ENCODE data around the gene RPL18A. TPM values are rescaled to one million over a fixed set of nuclear protein-coding genes. Genes with fewer than 3 reads are reported as not detected.

RPL18A gene
- polyA plus RNA-seq, 1 of the 3 experiments (the other 2 are of a cell fraction), result 2,695 TPM

- TF ChIP-seq ZBTB33 (IDR thresholded peaks at IDR 0.05; ENCODE audit: borderline replicate concordance, low read depth) (no peak), PBX3 (IDR thresholded peaks at IDR 0.05) (peak; percentile 100), EZH2phosphoT487 (IDR thresholded peaks at IDR 0.05; ENCODE audit: borderline replicate concordance, low read depth) (no peak), RCOR1 (IDR thresholded peaks at IDR 0.05; ENCODE audit: low read length) (0 out of 2 replicates have a peak, but pooled peaks have one; percentile 7), RAD21 (IDR thresholded peaks at IDR 0.05; ENCODE audit: low read length) (peak; percentile 64), JUND (IDR thresholded peaks at IDR 0.05) (no peak), MXI1 (IDR thresholded peaks at IDR 0.05; ENCODE audit: low read depth, low read length) (peak; percentile 80), EP300 (IDR thresholded peaks at IDR 0.05; ENCODE audit: borderline replicate concordance in 1 of 2, low read depth in 1 of 2, low read length in 1 of 2) (no peak), IRF3 (IDR thresholded peaks at IDR 0.05; ENCODE audit: low read depth, low read length) (peak; percentile 88), SMC3 (IDR thresholded peaks at IDR 0.05; ENCODE audit: low read depth, low read length) (peak; percentile 73), FOXJ3 (CRISPR knock-in tag; IDR thresholded peaks at IDR 0.05) (no peak)
Measured at GRCh38 chr19:17859533-17860330, at the start of gene RPL18A (continued).

GRCh38 chr19:17811103-17811502 lies 48.6 kb upstream of the RPL18A start:
- Histone ChIP-seq H3K9ac (no peak overlapping the region), H3K9me3 (no peaks in the 10 kb centered on the region), H3F3A (replicated peaks; ENCODE audit: insufficient read depth) (no peaks in the 10 kb centered on the region), H3K4me3 (ENCODE audit: low read depth in 2 of 2, low read length in 1 of 2) (no peak overlapping the region), H3K27me3 (ENCODE audit: insufficient read depth) (no peaks in the 10 kb centered on the region), H3K9me2 (no peaks in the 10 kb centered on the region), H3K36me3 (replicated peaks in 1 of 2; ENCODE audit: control insufficient read depth in 1 of 2, insufficient read depth in 2 of 2, low read length in 1 of 2) (no peaks in the 10 kb centered on the region), H3K27ac (ENCODE audit: low read depth in 2 of 2, low read length in 1 of 2) (no peak overlapping the region), H4K20me1 (ENCODE audit: insufficient read depth) (no peaks in the 10 kb centered on the region), H2AFZ (ENCODE audit: low read depth) (no peak overlapping the region), H3K4me1 (ENCODE audit: control insufficient read depth in 1 of 2, insufficient read depth in 2 of 2, low read depth in 1 of 2, low read length in 1 of 2) (no peaks in the 10 kb centered on the region), H3K79me2 (ENCODE audit: insufficient read depth) (no peaks in the 10 kb centered on the region), H3K4me2 (no peak overlapping the region)
- CTCF ChIA-PET, result no interaction called here
- DNase-seq, result no peak
- WGBS (ENCODE audit: low lambda C conversion rate), result 73% methylated on average over 2 of the region's 2 CpGs
- POLR2A ChIA-PET, result no interaction called here
- no peak for TF ChIP-seq FOXJ3 (CRISPR knock-in tag; IDR thresholded peaks at IDR 0.05)
- TF ChIP-seq JUND (IDR thresholded peaks at IDR 0.05), result no peak
- no peak for TF ChIP-seq RCOR1 (IDR thresholded peaks at IDR 0.05; ENCODE audit: low read length)
- no peak for TF ChIP-seq SMC3 (IDR thresholded peaks at IDR 0.05; ENCODE audit: low read depth, low read length)
- TF ChIP-seq SIN3A (IDR thresholded peaks at IDR 0.05; ENCODE audit: borderline replicate concordance, low read depth, low read length), result no peak
- TF ChIP-seq ELF1 (IDR thresholded peaks at IDR 0.05), result no peak
- TF ChIP-seq NFIC (IDR thresholded peaks at IDR 0.05; ENCODE audit: borderline replicate concordance), result no peak
- TF ChIP-seq RXRA (IDR thresholded peaks at IDR 0.05; ENCODE audit: borderline replicate concordance, low read depth), result no peak
- no peak for TF ChIP-seq EZH2phosphoT487 (IDR thresholded peaks at IDR 0.05; ENCODE audit: borderline replicate concordance, low read depth)
- no peak for TF ChIP-seq IRF3 (IDR thresholded peaks at IDR 0.05; ENCODE audit: low read depth, low read length)
- no peak for TF ChIP-seq POLR2AphosphoS5 (IDR thresholded peaks at IDR 0.05; ENCODE audit: low read depth, low read length)
- no peak for TF ChIP-seq CHD2 (IDR thresholded peaks at IDR 0.05; ENCODE audit: low read length, partially characterized antibody)
- no peak for TF ChIP-seq ZBTB33 (IDR thresholded peaks at IDR 0.05; ENCODE audit: borderline replicate concordance, low read depth)
- no peak for TF ChIP-seq CTCF (IDR thresholded peaks at IDR 0.05)
- TF ChIP-seq FOSL2 (IDR thresholded peaks at IDR 0.05; ENCODE audit: borderline replicate concordance, low read depth), result no peak
- TF ChIP-seq MXI1 (IDR thresholded peaks at IDR 0.05; ENCODE audit: low read depth, low read length), result no peak
- no peak for TF ChIP-seq TCF12 (IDR thresholded peaks at IDR 0.05)

Data from SK-N-SH (cell line).